NCI-H146 treated with DMSO at 0.1 percent for 48 hours (cell line): ENCODE data around the gene RALGAPA1.

Source experiments
- DNase-seq: peaks from one replicate; lab custom pipeline; 2025; ENCODE audit not compliant: unreplicated experiment; lab: John Stamatoyannopoulos, UW

The RALGAPA1 gene

GRCh38 chr14:35499180-35499579, 309.9 kb downstream of the RALGAPA1 start:
- DNase-seq = no peak

GRCh38 chr14:35495278-35495677, 313.8 kb downstream of the RALGAPA1 start:
- no peak for DNase-seq

- no peak for DNase-seq
Measured at GRCh38 chr14:35492569-35493014, 316.5 kb downstream of the RALGAPA1 start.
